NCI-H2171 (cell line): ENCODE data around the gene ANKRD26.
"Not testable (repeated sequence)": the region's sequence is repeated elsewhere in the genome, so short reads cannot be mapped to it uniquely, and the experiment has no call there.

ENCODE experiments used
- DNase-seq: peaks from one replicate; lab custom pipeline; 2025; lab: John Stamatoyannopoulos, UW

Gene ANKRD26

GRCh38 chr10:27099916-27100812, at the start of gene ANKRD26:
ANKRD26 (minus strand) TSS chr10:27100494; CDS start chr10:27100326, 168 bp downstream.
- DNase-seq: peak; percentile 86

- DNase-seq: no peak
These were observed 47.4 kb upstream of the ANKRD26 start for GRCh38 chr10:27147701-27148100.

- no peak for DNase-seq
These were observed 45.6 kb upstream of the ANKRD26 start for GRCh38 chr10:27145937-27146336.

GRCh38 chr10:27143686-27144085, 43.4 kb upstream of the ANKRD26 start:
- DNase-seq: no peak

GRCh38 chr10:27138277-27138676, 38.0 kb upstream of the ANKRD26 start:
- no peak for DNase-seq

GRCh38 chr10:27134371-27134770, 34.1 kb upstream of the ANKRD26 start:
- no peak for DNase-seq

GRCh38 chr10:27108165-27108564, 7.9 kb upstream of the ANKRD26 start:
- DNase-seq: no peak

- DNase-seq: no peak
These were observed 4.6 kb upstream of the ANKRD26 start for GRCh38 chr10:27104919-27105318.

GRCh38 chr10:27100813-27101347, 586 bp upstream of the ANKRD26 start:
- DNase-seq: peak; percentile 46

GRCh38 chr10:27099448-27099847, 846 bp downstream of the ANKRD26 start:
- no peak for DNase-seq

- DNase-seq: no peak
These were observed 11.9 kb downstream of the ANKRD26 start for GRCh38 chr10:27088119-27089044.

- DNase-seq: no peak
These were observed 27.7 kb downstream of the ANKRD26 start for GRCh38 chr10:27072436-27073114.

- DNase-seq: no peak
These were observed 31.9 kb downstream of the ANKRD26 start for GRCh38 chr10:27068217-27068891.

- no peak for DNase-seq
These were observed 35.2 kb downstream of the ANKRD26 start for GRCh38 chr10:27065084-27065483.

GRCh38 chr10:27052656-27053055, 47.6 kb downstream of the ANKRD26 start:
- no peak for DNase-seq

- not testable (repeated sequence) for DNase-seq
These were observed 55.0 kb downstream of the ANKRD26 start for GRCh38 chr10:27045247-27045646.

- no peak for DNase-seq
These were observed 59.1 kb downstream of the ANKRD26 start for GRCh38 chr10:27041196-27041595.

GRCh38 chr10:27038168-27038567, 62.1 kb downstream of the ANKRD26 start:
- no peak for DNase-seq

GRCh38 chr10:27035163-27035562, 65.1 kb downstream of the ANKRD26 start:
- DNase-seq: no peak

GRCh38 chr10:27030060-27030459, 70.2 kb downstream of the ANKRD26 start:
- DNase-seq: no peak

- no peak for DNase-seq
These were observed 78.2 kb downstream of the ANKRD26 start for GRCh38 chr10:27022048-27022447.
